IPS DF 4.7 (cell line): Measurements from ENCODE around the gene FXYD6.
A peak's percentile ranks its signal among the peaks of the same experiment; 100 is the strongest.
"Not testable (repeated sequence)": the region's sequence is repeated elsewhere in the genome, so short reads cannot be mapped to it uniquely, and the experiment has no call there.

ENCODE experiments used
- DNase-seq: peaks from one replicate; pipeline ENCODE4 v3.0.0-alpha.2; 2013; ENCODE audit warnings: low spot score; ENCODE audit errors: extremely low read depth

FXYD6 gene

DNA sequence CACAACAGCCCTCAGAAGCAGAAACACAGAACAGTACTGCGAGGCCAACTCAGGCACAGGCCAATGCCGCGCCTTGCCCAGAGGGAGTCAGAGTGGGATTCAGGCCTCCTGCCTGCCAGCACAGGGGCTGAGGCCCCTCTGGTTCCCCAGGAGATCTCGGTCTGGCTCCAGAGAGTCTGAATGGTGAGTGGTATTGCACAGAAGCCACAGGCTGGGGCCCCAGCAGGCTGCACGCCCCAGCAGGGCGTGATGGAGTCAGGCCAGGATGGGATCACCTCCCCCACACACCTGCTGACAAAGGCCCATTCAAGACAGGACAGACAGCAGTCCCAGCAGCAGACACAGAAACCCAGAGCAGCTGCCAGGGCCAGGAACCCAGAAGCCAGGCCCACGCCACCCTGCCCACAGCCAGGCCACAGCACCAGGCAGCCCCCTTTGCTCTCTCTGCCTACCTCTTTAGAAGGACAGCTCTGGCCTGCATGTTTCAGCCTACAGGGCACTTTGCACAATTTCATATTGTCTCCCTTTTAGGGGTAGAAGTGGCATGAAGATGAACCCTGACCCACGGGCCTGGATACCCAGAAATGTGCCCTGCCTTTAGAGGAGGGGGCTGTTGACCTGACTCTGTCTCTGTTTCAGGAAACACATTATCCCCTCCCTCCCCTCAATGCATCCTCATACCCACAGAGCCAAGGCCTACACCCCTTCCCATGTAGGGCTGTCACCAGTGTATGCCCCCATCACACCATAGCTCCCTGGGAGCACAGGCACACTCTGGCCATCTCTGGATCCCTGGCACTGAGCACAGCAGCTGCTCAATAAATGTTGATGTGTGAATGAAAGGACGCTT lies 6.1 kb downstream of the FXYD6 start:
- no peak for DNase-seq

- DNase-seq = no peak
These were observed 6.9 kb downstream of the FXYD6 start for GRCh38 chr11:117869604-117870003.

DNA sequence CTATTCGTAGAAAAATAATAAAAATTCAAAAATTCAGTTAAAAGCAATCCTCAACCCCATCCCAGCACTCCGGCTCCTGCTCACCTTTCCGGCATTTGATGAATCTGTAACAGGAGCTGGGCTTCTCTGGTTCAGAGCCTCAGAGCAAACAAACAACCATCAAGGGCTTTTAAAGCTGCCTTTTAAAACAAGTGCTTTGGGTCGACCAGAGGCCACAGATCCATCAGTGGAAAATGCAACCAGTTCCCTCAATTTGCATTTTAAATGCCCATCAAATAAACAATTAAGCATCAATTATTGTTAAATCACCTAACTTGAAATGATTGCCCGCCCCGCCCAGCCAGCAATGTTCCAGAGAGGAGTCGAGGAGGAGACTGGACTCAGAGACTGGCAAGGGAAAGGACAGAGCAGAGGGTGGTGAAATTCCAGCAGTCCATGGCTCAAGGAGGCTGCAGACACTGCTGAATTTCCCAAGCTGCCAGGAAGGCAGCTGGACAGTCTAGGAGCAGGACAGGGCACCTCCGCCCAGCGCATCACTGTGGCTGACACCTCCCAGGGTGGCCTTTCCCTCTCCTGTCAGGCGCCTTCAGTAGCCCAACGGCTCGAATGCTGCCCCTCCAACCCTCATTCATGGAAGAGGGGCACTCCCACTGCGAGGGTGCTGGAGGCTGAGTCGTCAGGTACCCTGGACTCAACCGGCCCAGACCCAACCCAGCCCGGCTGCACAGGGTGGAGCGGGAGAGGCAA lies 7.5 kb downstream of the FXYD6 start:
- no peak for DNase-seq

- no peak for DNase-seq
These were observed 8.4 kb downstream of the FXYD6 start for GRCh38 chr11:117868088-117868487.

DNA sequence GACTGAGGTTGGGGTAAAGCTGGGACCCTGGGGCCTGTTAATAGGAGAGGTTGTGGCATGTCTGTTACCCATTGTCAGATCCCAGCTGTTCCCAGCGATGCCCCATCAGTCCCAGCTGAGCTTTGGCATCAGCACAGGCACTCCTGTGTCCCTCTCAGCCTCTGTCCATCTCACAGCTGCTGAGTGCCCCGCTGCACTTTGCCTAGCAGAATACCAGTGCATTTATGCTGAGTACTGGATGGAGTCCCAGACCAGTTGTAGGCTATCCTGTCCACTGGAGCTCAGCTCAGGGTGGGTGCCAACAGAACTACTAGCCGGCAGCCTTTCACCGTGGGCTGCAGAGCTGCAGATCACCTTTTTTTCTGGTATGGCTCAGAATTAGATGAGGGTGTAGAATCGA lies 9.9 kb downstream of the FXYD6 start:
- no peak for DNase-seq

DNA sequence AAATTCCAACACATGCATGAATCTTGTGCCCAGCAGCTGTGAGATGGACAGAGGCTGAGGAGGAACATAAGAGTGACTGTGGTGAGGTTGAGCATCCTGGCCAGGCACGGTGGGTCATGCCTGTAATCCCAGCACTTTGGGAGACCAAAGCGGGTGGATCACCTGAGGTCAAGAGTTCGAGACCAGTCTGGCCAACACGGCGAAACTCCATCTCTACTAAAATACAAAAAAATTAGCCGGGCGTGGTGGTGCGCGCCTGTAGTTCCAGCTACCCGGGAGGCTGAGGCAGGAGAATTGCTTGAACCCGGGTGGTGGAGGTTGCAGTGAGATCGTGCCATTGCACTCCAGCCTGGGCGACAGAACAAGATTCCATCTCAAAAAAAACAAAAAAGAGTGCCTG lies 10.9 kb downstream of the FXYD6 start:
- DNase-seq = not testable (repeated sequence)

DNA sequence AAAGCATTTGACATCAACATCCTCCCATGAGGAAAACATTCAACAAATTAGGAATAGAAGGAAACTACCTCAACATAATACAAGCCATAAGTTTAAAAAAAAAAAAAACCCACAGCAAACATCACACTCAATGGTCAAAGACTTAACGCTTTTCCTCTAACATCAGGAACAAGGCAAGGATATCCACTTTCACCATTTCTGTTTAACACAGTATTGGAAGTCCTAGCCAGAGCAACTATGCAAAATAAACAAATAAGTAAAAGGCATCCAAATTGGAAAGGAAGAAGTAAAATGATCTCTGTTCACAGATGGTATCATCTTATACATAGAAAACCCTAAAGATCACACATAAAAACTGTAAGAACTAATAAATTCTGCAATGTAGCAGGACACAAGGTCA lies 13.1 kb downstream of the FXYD6 start:
- no peak for DNase-seq

GRCh38 chr11:117862753-117863152 lies 13.7 kb downstream of the FXYD6 start:
- DNase-seq = no peak

DNA sequence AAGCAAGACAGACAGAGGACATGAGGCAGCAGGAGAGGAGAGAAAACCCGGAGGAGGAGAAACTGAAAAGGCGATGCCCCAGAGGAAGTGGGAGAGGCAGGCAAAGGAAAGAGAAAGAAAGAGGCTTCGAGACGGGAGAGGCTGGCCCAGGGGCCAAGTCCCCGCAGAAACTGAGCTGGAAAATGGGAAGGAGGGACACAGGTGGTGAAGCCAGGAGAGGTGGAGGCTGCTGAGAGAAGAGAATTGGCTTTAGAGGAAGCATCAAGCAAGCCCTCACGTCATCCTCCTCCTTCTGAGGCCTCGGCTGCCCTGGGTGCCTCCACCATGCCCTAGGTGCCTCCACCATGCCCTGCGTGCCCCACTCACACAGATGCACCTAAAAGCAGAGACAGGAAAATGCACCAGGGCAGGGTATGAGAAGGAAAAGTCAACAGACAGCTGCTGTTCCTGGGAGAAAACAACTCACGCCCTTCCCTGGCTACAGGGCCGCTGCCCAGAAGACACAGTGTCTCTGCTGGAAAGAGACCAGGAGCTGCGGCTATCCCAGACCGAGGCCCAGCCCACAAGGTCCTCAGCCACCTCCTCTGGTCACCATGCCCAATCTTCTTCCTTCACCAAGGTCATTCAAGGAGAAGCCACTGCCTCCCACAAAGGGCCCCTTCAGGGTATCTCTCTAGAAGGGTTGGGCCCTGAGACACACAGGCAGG lies 14.3 kb downstream of the FXYD6 start:
- no peak for DNase-seq

DNA sequence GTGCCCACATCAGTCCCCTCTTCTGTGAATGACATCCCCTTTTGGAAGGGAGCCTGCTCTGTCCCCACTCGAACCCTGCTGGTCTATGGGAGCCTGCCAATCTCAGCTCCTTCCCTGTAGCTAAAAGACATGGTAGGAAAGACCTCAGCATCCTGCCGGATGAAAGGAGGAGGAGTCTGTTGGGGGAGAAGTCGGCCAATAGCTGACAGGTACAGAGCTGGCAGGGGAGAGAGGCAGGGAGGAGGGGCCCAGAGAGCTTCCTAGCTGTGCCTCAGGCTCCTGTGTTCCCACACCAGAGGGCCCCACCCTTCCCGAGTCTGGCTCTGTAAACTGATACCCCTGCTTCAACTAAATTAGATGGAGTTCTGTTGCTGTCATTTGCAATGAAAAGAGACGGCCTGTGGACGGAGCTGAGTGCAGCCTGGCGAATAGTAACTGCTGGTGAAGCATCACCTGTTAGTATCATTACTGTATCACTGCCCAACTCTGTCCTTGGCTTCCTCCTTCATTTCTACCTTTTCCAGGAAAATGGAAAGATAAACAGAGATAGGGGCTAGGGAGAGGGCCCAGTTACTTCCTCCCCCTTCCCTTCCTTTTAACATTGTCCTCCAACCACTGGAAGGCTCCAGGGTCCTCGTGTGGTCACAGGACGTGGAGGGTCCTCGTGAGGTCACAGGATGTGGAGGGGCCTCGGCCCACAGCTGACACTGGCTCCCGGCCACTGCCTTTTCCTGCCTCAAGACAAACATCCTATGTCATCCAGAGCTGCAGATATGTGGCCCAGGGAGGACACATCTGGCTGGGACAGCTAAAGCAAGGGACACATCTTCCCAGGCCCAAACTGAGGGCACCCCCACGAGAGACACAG lies 15.1 kb downstream of the FXYD6 start:
- DNase-seq = peak; percentile 76

DNA sequence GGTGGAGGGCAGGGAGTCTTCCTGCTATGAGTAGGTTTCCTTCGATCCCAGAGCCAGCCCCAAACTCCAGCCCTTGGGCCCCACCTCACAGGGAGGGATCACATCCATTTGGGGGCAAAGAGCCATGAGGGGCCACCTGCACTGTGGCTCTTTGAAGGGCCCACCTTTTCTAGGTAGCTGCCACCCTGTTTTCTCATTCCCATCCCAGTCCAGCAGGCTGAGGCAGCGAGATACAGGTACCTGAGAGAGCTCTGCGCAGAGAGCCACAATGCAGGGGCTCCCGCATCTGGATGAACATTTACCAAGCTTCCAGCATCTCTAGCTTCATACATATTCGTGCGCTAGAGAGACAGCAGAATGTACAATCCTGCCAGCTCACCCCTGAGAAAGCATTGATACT lies 16.3 kb downstream of the FXYD6 start:
- no peak for DNase-seq

DNA sequence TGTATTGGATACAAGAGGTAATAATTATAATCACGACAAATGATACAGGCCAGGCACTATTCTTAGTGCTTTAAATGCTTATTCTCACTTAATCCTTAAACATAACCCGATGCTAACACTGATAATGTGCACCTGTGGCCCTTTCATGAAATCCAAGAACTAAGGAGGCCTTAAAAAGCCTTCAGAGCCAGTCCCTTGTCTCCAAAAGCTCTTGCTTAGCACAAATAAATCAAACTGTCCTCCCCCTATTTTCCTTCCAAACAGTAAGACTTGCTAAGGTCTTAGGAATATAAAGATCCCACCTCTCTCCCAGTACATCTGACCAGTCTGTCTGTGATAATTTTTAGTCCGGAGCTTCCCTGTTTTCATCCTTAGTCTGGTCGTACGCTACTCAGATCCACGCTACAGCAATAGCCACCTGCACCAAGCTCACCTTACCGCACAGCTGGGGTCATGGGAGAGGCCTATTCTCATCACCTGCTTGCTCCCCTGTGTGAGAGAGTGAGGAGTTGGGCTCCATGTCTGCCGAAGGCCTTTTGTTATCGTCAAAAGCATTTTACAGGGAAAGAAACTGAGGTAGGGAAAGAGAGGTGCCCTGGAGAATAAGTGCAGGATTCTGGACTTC lies 16.9 kb downstream of the FXYD6 start:
- DNase-seq = no peak

GRCh38 chr11:117859061-117859460 lies 17.4 kb downstream of the FXYD6 start:
- no peak for DNase-seq

DNA sequence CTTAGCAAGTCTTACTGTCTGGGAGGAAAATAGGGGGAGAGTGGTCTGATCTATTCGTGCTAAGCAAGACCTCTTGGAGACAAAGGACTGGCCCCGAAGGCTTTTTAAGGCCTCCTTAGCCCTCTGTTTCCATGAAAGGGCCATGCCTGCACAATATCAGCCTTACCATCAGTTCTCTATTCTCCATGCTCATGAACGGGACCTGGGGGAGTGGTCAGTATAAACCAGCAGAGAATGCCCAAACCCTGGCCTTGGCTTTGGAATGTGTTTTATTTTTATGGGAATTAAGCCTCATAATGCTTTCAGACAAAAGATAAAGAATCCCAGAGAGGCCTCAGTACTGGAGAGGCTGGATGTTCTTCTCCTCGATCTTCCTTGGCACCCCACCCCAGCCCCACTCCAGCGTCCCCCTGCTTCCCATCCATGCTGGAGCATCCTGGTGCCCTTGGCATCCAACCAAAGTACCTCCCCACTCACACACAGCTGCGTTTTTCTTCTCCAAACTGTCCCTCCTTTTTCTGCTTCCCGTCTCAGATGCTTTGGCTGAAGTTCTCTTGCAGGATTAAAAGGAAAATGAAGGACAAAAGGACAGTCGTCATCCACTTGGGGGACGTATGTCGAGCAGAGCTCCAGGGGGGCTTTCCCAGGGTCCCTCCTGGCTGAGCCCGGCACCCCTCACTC lies 18.6 kb downstream of the FXYD6 start:
- DNase-seq = no peak

DNA sequence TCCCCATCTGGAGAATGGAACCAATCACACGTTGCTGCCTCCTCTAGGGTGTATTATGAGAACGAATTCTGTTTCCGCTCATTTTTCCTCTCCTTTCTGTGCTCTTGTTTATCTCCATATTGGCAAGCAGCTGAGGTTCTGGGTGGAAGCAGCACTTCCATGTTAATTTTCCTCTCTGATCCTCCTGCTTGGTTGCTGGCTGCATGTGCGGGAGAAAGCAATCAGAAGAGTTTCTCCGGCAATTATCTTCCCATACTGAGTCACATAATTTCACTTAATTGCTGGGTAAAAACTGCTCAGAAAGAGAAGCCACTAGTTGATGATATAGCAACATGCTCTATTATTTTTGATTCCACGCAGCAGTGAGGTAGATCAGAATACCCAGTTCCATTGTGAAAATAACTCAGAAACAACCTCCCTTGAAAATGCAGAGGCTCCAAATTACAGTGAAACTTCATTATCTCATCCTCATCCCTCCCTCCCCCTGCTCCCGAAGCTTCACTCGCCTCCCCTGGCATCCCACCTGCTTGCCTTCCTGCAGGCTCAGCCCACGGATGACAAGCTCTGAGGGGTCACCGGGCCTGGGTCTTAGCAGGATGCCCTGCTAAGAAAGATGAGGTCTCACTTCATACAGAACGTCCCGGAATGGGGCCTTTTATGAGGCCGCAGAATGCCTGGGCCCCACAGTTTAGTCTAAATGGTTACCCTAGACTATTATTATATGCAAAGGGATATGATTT lies 20.4 kb downstream of the FXYD6 start:
- DNase-seq = no peak

DNA sequence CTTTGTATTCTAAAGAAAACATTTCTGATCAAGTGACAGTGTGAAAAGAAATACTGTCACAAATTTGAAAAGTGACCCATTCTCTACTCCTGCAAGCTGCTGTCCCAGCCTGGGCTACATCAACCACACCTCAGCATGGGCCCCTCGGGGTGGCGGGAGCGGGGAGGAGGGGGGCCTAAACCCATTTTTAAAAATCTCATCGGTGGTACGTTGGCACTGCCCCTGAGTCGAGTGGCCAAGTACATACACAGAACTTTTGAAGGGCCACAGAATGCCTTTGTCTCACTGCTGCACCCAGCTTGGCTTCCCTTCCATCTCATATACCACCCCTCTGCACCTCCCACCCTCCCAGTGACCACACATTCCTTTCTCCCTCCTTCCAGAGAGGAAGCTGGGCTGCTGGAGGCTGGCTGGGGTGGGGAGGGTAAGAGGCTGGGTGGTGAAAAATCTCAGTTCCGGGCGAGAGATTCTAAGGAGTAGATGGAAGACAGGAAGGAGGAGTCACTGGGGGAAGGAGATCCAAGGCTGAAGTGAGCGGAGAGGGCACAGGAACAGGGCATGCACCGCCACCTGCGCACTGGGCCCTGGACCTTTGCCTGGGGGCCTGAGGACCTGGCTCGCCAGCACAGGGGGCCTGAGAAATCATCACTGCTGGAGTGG lies 21.1 kb downstream of the FXYD6 start:
- no peak for DNase-seq

- no peak for DNase-seq
These were observed 24.1 kb downstream of the FXYD6 start for GRCh38 chr11:117852309-117852708.

- DNase-seq = no peak
These were observed 24.6 kb downstream of the FXYD6 start for GRCh38 chr11:117851852-117852251.

DNA sequence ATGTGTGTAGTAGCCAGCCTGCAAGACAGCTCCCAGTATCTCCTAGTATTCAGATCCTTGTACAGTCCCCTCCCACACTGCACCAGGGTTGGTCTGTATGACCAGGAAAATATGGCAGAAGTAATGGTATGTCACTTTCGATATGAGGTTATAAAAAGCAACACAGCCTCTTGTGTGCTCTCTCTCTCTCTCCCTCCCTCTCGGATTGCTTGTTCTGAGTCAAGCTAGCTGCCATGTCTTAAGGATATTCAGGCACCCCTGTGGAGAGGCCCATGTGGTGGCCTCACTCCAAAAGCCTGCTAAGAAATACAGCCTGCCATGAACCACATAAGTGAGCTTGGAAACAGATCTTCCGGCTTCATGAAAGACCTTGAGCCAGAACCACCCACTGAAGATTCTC lies 25.4 kb downstream of the FXYD6 start:
- DNase-seq = no peak
